HG03025 (cell line): Measurements from ENCODE around the gene RCN2.
"Not testable (repeated sequence)": the region's sequence is repeated elsewhere in the genome, so short reads cannot be mapped to it uniquely, and the experiment has no call there.

Experiments
- ATAC-seq: cut with Tn5 transposase; IDR thresholded peaks from one replicate; pipeline ENCODE4 v1.9.1; 2021; ENCODE audit warnings: mild to moderate bottlenecking, moderate library complexity; ENCODE audit not compliant: unreplicated experiment, low FRiP score

RCN2 gene

DNA sequence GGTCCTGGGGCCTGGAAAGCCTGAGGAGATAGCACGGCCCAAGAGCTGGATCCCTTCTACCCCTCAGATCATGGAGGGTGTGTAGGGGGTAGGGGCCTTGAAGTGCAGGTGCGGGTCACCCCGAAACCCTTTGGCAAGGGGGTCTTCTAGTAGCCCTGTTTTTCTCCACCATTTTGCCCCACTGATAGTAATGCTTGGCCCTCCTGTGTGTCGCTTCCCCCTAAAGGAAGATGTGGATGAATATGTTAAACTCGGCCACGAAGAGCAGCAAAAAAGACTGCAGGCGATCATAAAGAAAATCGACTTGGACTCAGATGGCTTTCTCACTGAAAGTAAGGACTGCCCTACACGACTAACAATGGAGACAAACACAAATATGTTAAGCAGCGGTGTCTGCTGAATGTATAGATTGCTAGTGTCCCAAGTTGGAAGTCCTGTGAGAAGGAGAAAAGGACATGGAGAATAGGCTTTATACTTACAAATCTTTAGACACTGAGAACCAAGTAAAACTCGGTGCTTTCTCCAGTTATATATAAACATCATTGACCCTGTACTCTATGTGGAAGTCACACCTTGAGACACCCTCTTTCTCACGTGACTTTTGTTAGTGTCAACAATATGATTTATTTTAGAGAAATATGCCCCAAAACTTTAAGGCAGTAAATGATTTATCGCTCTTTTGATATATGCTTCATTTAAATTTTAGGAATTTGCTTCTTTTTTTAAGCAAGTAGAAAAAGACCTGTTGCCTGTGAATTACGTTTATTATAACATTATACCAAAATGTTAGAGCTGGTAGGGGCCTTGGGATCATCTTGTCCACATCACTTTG lies 802 bp downstream of the RCN2 start:
- no peak for ATAC-seq

DNA sequence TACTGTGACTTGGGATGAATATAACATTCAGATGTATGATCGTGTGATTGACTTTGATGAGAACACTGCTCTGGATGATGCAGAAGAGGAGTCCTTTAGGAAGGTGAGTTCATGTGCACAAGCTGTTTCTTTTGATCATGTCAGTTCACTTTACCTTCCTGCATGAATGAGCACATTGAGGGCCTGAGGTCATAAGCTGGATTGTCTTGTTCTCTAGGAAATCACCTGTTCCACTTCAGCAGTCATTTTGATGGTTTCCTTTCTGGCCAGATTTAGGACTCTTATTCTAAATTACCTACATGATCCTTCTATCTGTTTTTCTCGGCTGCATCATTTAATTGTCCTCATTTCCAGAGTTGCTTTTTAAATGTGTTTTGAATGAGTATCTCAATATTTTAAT lies 4.1 kb downstream of the RCN2 start:
- ATAC-seq = no peak

DNA sequence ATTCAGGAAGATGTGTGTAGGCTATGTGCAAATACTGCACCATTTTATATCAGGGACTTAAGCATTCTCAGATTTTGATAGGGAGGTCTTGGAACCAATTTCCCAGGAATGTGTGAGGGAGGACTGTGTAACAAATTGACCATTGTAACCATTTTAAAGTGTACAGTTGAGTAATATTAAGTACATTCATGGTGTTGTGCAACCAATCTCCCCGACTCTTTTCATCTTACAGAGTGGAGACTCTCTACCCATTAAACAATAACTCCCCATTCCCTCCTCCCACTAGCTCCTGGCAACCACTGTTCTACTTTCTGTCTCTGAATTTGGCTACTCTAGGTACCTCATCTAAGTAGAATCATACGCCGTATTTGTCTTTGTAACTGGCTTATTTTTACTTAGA lies 5.1 kb downstream of the RCN2 start:
- no peak for ATAC-seq

DNA sequence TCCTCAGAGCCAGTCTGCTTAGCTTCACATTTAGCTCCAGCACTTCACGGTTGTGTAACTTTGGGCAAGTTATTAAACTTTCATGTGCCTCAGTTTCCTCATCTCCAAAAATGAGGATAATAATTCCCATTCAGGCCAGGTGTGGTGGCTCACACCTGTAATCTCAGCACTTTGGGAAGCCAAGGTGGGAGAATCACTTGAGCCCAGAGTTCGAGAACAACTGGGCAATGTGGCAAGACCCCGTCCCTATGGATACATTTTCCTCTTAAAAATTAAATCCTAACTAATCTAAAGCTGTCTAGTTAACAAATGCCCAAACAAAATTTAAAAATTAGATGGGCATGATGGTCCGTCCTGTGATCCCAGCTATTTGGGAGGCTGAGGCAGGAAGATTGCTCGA lies 7.2 kb downstream of the RCN2 start:
- ATAC-seq = no peak

DNA sequence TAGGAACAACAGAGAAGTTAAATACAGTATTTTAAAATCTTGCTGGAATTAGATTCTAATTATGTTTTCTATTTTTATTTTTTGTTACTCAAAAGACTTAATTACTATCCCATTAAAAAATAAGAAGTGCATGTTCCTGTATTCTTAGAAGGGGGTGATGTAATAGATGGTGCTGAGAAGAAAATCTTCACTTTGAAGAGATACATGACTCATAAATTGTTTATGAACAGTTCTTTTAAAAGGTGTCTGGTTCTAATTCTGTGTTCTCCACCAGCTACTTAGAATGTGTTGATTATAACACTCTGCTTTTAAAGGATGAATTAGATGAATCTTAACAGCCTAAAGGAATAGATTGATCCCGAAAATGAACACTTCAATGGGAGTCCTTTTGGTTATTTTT lies 8.2 kb downstream of the RCN2 start:
- ATAC-seq = no peak

DNA sequence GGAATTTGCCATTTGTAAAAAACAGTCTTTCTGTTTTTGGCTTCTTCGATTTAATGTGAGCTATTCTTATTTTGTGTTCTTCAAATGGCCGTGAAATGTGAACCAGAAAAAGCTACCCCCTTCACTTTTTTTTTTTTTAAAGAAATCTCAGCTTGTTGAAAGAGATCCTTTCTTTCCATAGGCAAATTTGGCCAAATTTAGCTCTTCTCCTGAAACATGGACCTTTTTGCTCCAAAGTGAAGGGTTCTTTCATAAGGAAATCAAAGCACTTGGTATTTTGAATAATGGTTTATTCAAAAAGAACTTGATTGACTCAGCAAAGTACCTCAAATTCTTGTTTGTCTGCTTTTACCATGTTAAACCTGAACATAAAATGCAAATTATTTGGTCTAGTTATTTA lies 10.1 kb downstream of the RCN2 start:
- ATAC-seq = no peak

DNA sequence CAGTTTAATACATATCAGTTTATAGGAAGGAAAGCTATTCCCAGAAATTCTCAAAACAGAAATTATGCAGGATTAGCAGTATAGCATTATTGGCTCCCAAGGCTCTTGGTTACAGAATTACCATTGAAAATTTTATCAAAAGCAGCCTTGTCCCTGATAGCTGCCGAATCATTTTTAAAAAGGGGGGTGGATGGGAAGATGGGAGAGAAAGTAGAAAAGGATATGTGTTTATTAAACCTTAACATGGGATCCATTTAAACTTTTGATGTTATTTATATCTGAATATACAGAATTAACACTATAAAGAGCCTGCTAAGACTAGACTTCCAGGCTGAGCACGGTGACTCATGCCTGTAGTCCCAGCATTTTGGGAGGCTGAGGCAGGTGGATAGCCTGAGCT lies 10.8 kb downstream of the RCN2 start:
- ATAC-seq = no peak

DNA sequence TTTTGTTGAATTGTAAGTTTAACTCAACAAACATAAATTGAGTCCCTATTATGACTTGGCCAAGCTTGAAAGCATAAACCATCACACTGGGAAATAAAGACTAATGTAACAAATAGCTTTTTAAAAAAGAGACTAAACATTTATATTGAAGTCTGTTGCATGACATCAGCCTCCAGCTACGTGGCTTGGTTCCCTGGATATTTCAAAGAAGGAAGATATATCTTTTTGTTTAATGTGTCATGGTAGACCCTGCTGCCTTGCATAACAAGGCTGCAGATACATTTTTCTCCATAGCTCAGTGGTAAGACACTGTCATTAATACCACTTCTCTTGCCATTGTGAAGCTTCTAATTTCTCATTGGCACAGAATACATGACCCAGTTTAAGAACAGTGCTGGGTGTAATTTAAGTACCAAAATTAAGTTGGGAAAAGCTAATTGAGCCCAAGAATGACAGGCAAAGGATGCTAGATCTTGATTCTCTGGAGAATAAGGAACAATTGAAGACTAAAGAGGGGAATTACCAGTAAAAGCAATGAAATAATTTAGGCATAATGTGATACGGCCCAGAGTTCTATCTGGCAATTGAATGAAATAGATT lies 14.0 kb downstream of the RCN2 start:
- no peak for ATAC-seq

DNA sequence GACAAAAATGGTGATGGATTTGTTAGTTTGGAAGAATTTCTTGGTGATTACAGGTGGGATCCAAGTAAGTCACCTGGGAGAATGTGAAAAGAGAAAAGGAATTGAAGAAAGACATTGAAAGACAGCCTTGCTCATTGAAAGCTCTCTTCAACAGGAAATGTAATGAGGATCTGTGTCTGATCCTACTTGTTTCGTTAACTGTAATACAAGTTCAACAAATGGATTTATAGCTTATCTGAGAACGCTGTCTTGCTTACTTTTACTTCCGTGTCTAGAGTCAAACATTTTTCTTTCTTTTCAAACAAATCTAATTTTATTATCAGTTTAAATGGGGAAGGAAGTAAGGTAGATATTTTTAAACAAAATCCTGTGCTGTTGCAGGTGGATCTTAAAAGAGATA lies 15.9 kb downstream of the RCN2 start:
- ATAC-seq = no peak

DNA sequence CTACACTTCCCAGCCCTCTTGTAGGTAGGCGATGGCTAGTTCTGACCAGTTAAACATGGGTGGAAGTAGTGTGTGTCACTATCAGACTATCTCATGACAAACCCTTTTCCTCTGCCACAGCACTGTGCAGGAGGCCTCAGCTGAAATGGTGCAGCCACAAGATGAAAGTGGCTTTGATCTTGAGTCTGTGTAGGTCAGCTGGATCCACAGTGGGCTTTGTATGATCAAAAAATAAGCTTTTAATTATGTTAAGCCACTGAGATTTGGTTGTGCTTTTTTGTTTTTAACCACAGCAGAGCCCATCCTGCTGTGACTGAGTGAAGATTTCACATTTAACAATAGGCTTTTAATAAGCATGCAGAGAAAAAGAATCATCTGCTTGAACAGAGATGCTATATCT lies 19.7 kb downstream of the RCN2 start:
- ATAC-seq = no peak

DNA sequence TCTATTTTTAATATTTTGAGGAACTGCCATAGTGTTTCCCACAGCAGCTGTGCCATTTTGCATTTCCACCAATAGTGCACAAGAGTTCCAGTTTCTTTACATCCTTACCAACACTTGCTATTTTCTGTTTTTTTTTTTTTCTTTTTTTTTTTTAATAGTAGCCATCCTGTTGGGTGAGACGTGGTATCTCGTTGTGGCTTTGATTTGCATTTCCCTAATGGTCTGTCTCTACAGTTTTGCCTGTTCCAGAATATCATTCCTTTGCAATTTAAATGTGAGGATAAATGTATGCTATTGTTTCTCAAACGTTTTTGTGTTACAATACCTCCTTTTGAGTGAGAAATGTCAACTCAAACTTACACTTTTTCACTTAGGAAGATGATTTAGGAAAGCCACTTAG lies 22.4 kb downstream of the RCN2 start:
- ATAC-seq = no peak

DNA sequence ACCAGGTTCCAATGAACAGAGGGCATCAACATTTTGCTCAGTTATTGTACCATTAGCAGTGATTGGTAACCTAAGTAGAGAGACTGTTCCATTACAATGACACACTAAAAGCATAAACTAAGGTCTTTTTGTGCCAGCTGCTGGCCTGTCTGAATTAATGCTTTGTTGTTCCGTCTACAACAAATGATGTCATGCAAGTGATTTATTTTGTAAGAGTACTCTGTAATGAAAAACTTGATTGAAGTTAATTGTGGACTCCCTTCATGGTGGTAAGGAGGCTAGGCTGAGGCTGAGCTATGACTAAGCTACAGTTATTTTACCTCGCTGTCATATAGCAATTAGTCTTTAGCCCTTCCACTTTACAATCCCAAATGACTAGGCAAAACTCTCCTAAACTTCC lies 23.2 kb downstream of the RCN2 start:
- ATAC-seq = no peak

DNA sequence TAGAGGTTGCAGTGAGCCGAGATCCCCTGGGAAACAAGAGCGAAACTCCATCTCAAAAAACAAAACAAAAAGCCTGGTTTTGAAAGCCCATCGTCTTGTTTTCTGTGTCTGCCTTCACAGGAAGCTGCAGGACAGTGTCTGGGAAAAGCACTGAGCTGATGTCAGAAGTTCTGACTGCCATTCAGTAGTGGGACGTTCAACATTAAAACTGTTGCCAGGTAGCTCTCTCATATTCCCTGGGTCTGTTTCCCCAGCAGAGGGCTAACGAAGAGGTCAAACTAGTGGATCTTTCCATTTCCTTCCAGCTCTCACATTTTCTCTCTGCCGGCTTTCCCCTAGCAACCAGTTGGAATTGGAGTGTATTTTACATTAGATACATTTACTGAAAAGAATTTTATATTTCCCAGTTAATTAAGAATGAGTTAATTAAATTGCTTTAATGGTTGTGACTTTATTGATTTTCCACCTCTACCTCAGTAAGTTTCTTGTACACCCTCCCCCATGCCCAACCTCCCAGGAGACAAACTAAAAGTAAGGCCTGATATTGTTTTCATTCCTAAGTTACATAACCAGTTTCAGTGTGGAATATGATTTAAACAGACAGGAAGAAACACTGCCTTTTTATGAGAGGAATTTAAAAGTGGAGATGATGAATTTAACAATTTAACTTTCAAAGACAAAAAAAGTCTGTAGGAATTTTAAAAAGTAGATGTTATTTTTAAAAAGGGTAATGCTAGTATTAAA lies 29.9 kb downstream of the RCN2 start:
- ATAC-seq = no peak

DNA sequence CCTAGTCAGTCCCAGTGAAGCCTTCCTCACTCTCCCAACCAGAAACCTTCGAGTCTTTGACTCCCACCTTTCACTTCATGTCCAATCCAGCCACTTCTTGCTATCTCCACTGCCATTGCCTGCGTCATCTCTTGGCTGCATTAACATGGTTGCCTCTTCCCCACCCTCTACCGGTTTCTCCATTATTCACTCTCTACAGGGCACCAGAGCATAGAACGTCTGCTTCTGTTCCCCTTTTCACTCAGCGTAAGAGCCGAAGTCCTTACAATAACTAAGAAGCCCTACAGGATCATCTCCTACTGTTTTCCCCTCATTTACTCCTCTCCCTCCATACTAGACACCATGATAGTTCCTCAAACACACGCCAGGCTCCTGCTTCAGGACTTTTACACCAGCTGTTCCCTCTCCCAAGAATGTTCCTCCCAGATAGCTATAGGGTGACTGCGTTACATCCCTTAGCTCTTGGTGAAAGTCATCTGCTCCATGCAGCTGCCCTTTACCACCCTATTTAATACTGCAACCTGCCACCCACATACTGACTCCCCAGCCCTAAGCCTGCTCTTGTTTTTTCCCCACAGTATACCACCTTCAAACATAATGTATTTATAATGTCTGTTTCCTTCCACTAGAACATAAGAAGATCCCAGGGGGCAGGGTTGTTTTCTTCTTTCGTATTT lies 30.9 kb downstream of the RCN2 start:
- ATAC-seq = no peak

DNA sequence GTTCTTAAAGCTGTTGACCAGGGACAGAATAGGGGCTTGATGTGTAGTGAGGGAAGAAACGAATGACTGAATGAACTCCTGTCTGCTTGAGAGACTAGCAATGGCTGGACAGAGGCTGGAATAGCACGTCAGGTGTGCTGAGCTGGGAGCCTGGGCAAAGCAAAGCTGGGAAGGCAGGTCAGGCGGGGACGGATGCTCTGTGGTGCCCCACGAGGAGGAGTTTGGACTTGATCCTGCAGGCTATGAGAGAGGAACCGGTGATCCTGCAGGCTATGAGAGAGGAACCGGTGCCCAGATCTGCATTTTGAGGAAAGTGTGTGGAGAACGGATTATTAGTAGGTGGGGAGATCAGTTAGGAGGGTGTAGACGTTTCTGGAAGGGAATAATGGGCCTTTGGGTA lies 32.0 kb downstream of the RCN2 start:
- ATAC-seq = no peak

DNA sequence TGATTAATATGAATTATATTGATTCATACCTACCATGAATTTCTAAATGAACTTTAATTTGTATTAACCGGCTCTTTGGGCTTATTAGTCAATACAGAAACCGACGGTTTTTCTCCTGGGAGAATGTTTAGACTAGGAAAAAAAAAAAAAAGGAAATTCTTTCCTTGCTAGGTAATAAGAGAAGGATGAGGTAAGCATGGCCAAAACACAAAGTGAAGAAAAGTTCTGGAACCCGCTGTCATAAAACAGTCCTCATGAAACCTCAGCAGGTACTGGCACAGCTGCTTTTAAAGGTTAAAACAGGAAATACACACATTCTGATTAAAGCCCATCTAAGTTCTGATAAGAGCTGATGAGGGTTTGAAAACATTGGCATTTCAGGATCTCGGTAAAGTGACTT lies 32.6 kb downstream of the RCN2 start:
- ATAC-seq = no peak

DNA sequence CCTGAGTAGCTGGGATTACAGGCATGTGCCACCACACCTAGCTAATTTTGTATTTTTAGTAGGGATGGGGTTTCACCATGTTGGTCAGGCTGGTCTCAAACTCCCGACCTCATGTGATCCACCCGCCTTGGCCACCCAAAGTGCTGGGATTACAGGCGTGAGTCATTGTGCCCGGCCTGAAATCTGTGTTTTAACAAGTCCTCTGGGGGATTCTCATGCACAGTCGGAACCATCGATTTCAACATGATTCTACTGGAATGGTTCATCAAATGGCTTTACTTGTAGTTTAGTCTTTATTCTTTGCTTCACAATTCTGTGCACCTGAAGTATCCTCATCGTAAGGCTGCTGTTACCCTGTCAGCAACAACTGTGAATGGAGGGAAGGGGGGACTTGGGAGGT lies 34.5 kb downstream of the RCN2 start:
- not testable (repeated sequence) for ATAC-seq

DNA sequence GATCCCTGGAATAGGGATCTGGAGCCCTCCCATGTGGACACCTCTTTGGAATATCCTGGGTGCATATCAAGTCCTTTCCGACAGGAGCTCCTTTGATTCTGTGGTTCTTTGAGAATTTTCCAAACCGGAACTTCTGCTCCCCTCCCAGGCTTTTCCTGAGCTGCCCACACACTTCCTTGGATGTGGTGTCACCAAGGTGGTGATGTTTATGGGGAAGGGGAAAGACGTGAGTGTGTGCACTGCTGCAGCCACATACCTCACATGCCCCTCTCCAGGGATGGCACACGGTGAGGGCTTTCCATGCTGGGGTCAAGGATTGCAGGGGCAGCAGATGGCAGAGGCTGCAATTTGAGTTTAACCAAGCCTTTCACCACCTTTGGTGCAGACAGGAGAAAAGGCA lies 35.5 kb downstream of the RCN2 start:
- ATAC-seq = no peak

DNA sequence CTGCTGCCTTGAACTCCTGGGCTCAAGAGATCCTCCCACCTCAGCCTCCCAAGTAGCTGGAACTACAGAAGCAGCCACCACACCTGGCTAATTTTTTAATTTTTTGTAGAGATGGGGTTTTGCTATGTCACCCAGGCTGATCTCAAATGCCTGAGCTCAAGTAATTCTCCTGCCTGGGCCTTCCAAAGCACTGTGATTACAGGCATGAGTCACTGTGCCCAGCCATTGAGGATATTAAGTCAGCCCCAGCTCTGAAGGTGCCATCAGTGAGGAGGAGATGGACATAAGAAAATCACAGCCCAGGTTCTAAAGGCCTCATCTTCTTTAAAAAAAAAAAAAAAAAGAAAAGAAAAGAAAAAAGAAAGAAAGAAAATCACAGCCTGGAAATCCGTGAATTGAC lies 36.8 kb downstream of the RCN2 start:
- no peak for ATAC-seq

DNA sequence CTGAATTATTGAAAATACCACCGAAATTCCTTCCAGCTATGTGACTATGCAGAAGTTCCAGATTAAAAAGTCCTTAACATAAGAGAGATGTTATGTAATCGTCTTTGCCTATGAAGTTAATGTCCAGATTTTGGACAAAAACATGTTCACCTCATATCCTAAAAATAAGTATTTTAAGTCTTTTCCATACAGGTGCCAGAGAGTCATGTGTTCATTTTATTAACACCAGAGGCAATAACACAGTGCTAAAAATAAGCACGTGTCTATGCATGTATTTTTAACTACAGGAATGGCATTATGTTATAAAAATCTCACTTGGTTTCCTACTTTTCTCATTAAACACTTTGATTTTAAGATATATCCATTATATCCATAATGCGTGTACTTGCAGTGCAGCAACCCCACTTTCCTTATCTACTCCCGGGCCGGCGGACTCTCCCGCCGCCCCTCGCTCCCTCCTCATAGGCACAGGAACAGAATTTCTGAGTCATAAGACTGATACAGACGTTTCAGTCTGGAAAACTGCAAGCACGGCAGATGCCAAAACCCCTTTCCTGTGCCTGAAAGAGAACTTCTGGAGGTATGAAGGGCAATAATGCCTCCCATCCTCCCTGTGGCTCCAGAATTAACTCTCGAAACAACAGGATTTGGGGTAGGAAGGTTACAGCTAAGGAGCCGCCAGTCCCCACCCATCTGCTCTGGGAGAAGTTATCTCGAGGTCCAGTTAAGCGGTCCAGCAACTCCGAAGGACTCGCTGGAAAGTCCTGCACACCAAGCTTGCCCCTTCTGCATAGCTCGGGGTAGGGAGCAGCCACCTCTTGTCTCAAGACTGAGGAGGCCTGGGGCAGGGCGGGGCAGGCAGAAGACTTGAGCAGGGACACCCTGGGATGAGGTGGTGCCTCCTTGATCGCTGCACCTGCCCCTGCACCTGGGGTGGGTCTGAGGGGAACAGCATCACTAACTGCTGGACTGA lies 41.1 kb downstream of the RCN2 start:
- ATAC-seq = no peak
